ENCODE results near the gene TRHDE. TPM values are rescaled to one million over a fixed set of nuclear protein-coding genes. Genes with fewer than 3 reads are reported as not detected.
A peak's percentile ranks its signal among the peaks of the same experiment; 100 is the strongest.

The TRHDE gene
- total RNA-seq, 1 donor from 2014 or later: 12.5 TPM

GRCh38 chr12:72277415-72277814, 5.2 kb downstream of the TRHDE start:
- TF ChIP-seq, protein P1, sequence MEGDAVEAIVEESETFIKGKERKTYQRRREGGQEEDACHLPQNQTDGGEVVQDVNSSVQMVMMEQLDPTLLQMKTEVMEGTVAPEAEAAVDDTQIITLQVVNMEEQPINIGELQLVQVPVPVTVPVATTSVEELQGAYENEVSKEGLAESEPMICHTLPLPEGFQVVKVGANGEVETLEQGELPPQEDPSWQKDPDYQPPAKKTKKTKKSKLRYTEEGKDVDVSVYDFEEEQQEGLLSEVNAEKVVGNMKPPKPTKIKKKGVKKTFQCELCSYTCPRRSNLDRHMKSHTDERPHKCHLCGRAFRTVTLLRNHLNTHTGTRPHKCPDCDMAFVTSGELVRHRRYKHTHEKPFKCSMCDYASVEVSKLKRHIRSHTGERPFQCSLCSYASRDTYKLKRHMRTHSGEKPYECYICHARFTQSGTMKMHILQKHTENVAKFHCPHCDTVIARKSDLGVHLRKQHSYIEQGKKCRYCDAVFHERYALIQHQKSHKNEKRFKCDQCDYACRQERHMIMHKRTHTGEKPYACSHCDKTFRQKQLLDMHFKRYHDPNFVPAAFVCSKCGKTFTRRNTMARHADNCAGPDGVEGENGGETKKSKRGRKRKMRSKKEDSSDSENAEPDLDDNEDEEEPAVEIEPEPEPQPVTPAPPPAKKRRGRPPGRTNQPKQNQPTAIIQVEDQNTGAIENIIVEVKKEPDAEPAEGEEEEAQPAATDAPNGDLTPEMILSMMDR (IDR thresholded peaks at IDR 0.05): no peak
- Histone ChIP-seq H3K4me1 (peaks cover 22% of the 10 kb centered on the region), H3K36me3 (no peaks in the 10 kb centered on the region), H3K27me3 (ENCODE audit: low read depth) (peaks cover 24% of the 10 kb centered on the region), H3K27ac (no peak overlapping the region), H3K4me3 (no peak overlapping the region), H3K9me3 (no peaks in the 10 kb centered on the region)
- no peak for DNase-seq
- intact Hi-C loops (cut with DNase I): no loop called here
- no peak for ATAC-seq

DNA sequence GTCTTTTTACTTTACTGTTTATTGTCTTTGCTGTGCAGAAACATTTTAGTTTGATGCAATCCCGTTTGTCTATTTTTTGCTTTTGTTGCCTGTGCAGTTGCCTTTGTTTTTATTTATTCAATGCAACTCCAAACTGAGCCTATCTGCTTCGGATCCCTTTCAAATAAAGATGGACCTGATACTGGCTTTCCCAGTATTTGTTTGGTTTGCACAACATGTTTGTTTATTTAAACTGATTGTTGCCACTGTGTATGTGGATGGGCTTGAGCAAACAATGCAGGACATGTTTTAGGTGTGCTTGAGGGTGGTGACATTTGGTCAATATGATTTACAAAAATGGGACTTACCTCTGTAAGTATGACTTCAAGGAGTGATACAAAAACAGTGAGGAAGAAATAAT, 6.7 kb downstream of the TRHDE start:
- intact Hi-C loops (cut with DNase I): no loop called here
- no peaks in the 10 kb centered on the region for H3K36me3 ChIP-seq
- H3K4me1 ChIP-seq: peaks cover 8% of the 10 kb centered on the region
- ATAC-seq (no peak), DNase-seq (no peak)
- no peak overlapping the region for H3K4me3 ChIP-seq
- no peaks in the 10 kb centered on the region for H3K9me3 ChIP-seq
- peaks cover 10% of the 10 kb centered on the region for H3K27me3 ChIP-seq (ENCODE audit: low read depth)
- no peak overlapping the region for H3K27ac ChIP-seq
- TF ChIP-seq, protein P1 (IDR thresholded peaks at IDR 0.05): no peak

DNA sequence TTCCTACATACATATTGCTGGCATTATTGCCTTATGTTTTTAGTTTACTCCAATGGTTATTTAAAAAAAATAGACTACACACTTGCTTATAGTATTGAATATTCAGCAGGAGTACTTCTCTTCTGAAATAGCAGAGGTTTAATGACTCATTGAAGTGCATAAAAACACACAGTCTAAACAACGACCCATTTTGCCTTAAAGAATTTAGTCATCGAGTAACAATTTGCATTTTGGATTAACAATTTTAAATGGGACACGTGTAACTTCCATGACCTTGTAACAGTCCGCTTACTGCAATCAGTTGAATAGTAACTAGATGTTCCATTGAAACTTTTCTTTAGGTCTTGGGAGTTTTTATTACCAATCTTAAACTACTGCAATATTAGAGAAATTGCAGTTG, 9.0 kb downstream of the TRHDE start:
- Histone ChIP-seq H3K36me3 (no peaks in the 10 kb centered on the region), H3K4me1 (no peaks in the 10 kb centered on the region), H3K27me3 (ENCODE audit: low read depth) (no peaks in the 10 kb centered on the region), H3K27ac (no peak overlapping the region), H3K9me3 (no peaks in the 10 kb centered on the region), H3K4me3 (no peak overlapping the region)
- intact Hi-C loops (cut with DNase I): no loop called here
- TF ChIP-seq, protein P1 (IDR thresholded peaks at IDR 0.05): no peak
- ATAC-seq (no peak), DNase-seq (no peak)

DNA sequence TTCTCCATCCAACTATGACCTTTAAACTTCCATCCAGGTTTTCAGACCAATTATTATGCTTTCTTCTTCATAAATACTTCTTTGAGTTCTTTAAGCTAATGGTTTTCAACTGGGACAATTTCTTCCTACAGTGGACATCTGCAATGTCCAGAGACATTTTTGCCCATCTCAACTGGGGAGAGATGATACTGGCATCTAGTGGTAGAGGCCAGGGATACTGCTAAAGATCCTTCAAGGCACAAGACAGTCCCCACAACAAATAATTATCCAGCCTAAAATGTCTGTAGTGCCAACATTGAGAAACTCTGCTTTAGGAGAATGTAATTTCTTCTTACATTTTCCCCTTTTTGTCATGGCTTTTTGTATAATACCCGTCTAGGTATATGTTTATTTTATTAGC, 10.6 kb downstream of the TRHDE start:
- no peak for ATAC-seq
- H3K27me3 ChIP-seq (ENCODE audit: low read depth): no peaks in the 10 kb centered on the region
- no peaks in the 10 kb centered on the region for H3K9me3 ChIP-seq
- intact Hi-C loops (cut with DNase I): no loop called here
- TF ChIP-seq, protein P1 (IDR thresholded peaks at IDR 0.05): peak; percentile 32
- H3K27ac ChIP-seq: no peak overlapping the region
- no peaks in the 10 kb centered on the region for H3K36me3 ChIP-seq
- no peak overlapping the region for H3K4me3 ChIP-seq
- H3K4me1 ChIP-seq: no peaks in the 10 kb centered on the region
- DNase-seq: no peak

DNA sequence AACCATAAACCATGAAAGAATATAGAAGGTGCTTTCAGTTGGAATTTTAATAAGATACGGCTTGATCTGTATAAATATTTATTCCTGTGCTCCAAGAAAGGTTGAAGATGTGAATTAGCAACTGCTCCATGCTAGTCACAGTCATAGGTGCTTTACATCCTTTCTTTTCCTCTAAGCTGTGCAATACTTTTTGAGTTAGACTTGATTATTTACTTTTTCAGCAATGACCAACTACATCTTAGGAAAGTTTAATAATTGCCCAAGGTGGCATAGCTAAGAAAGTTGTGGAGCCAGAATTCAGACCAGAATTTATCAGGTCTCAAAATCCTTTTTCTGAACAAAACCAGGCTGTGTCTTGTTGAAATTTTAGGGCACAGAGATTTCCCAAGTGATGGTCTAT, 13.7 kb downstream of the TRHDE start:
- ATAC-seq: no peak
- Histone ChIP-seq H3K36me3 (no peaks in the 10 kb centered on the region), H3K4me1 (no peaks in the 10 kb centered on the region), H3K27ac (no peak overlapping the region), H3K4me3 (no peak overlapping the region), H3K27me3 (ENCODE audit: low read depth) (no peaks in the 10 kb centered on the region), H3K9me3 (no peaks in the 10 kb centered on the region)
- TF ChIP-seq, protein P1 (IDR thresholded peaks at IDR 0.05): no peak
- no peak for DNase-seq
- intact Hi-C loops (cut with DNase I): no loop called here

GRCh38 chr12:72286526-72286925, 14.4 kb downstream of the TRHDE start:
- DNase-seq: no peak
- H3K4me1 ChIP-seq: no peaks in the 10 kb centered on the region
- TF ChIP-seq, protein P1 (IDR thresholded peaks at IDR 0.05): no peak
- no peak overlapping the region for H3K4me3 ChIP-seq
- no peak for ATAC-seq
- no peaks in the 10 kb centered on the region for H3K9me3 ChIP-seq
- no peak overlapping the region for H3K27ac ChIP-seq
- no peaks in the 10 kb centered on the region for H3K36me3 ChIP-seq
- no peaks in the 10 kb centered on the region for H3K27me3 ChIP-seq (ENCODE audit: low read depth)
- intact Hi-C loops (cut with DNase I): no loop called here

Measured in lower lobe of right lung (tissue), 2 donors.